C4-2B (cell line): ENCODE data around the gene PABPC1L2A.
"Not testable (repeated sequence)": the region's sequence is repeated elsewhere in the genome, so short reads cannot be mapped to it uniquely, and the experiment has no call there.

Experiments used
- H3K27ac ChIP-seq: fragments of 450-650 bp; 2 replicates; pipeline ENCODE4 v1.5.1; 2017
- ZFX ChIP-seq: fragments of 450-650 bp; IDR thresholded peaks from 2 replicates; pipeline ENCODE4 v1.6.1; 2017
- TF ChIP-seq, protein P1 (sequence below): fragments of 450-650 bp; conservative IDR thresholded peaks from 2 replicates; pipeline ENCODE4 v1.5.1; 2017; ENCODE audit warnings: mild to moderate bottlenecking

PABPC1L2A gene

DNA sequence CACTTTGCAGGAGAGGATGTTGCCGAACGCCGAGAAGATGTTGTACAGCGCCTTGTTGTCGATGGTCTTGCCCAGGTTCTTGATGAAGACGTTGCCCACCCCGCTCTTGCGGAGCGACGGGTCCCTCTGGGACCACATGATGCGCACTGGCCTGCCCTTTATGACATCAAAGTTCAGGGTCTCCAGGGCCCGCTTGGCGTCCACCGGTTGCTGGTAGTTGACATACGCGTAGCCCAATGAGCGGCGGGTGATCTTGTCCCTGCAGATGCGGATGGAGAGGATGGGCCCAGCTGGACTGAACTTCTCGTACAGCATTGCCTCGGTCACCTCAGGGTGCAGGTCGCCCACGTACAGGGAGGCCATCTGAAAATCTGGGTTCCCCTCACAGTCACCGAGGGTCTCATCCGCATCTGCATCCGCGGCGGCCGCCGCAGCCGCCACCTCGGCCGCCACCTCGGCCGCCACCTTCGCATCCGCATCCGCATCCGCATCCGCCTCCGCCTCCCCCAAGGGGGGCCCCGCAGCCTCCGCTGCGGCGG is at the start of gene PABPC1L2A:
PABPC1L2A (minus strand) TSS at position 489 of the 539 bp plus-strand sequence; CDS start at position 363, 126 bp downstream.
- H3K27ac ChIP-seq: not testable (repeated sequence)

DNA sequence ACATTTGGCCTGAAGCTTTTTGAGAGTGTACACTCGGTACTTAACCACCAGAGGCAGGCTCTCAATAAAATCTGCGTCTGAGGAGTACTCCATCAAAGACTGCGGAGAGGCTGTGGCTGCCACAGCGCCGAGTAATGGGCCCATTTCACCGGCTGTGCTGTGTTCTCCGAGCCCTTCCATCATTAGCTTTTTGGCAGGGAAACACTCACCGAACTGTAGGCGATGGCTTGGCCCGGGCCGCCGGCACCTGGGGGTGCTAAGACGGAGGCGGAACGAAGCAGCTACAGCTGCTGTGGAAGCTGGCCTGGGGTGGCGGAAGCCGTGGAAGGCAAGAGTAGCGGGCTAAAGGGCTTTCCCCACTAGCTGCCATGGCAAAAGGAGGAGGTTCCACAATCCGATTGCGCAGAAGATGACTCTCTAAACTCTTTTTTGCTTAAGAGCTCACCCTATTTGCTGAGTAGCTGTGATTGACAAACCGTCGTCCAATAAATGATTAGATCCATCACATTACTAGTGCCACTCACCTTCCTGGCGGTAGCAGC is 48.5 kb upstream of the PABPC1L2A start:
- no peak for TF ChIP-seq ZFX
- TF ChIP-seq, protein P1, sequence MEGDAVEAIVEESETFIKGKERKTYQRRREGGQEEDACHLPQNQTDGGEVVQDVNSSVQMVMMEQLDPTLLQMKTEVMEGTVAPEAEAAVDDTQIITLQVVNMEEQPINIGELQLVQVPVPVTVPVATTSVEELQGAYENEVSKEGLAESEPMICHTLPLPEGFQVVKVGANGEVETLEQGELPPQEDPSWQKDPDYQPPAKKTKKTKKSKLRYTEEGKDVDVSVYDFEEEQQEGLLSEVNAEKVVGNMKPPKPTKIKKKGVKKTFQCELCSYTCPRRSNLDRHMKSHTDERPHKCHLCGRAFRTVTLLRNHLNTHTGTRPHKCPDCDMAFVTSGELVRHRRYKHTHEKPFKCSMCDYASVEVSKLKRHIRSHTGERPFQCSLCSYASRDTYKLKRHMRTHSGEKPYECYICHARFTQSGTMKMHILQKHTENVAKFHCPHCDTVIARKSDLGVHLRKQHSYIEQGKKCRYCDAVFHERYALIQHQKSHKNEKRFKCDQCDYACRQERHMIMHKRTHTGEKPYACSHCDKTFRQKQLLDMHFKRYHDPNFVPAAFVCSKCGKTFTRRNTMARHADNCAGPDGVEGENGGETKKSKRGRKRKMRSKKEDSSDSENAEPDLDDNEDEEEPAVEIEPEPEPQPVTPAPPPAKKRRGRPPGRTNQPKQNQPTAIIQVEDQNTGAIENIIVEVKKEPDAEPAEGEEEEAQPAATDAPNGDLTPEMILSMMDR: peak; percentile 14; the same call in 1 of the 2 replicates
- H3K27ac ChIP-seq: no peak overlapping the region

DNA sequence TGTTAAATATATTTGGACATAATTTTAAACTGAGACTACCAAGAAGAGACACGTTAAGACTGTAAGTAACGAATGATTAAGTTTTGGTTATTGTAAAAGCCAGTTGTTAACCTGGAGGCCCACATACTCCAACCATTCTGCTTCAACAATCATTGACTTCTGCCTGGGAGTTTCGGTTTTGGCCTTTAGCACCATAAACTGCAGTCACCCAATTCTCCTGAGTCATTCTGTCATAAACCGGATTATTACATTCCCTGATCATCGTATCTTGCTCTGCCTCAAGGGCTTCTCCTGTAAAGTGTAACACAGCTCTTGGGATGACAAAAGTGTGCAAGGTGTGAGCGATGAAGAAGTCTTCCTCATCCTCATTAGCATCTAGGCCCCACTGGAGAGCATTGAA is 46.9 kb upstream of the PABPC1L2A start:
- no peak for TF ChIP-seq ZFX
- TF ChIP-seq, protein P1: no peak
- H3K27ac ChIP-seq: no peak overlapping the region

DNA sequence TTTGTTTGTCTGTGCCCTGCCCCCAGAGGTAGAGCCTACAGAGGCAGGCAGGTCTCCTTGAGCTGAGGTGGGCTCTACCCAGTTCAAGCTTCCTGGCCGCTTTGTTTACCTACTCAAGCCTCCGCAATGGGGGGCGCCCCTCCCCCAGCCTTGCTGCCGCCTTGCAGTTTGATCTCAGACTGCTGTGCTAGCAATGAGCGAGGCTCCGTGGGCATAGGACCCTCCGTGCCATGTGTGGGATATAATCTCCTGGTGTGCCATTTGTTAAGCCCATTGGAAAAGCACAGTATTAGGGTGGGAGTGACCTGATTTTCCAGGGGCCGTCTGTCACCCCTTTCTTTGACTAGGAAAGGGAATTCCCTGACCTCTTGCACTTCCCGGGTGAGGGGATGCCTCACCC is 20.2 kb upstream of the PABPC1L2A start:
- H3K27ac ChIP-seq: not testable (repeated sequence)

DNA sequence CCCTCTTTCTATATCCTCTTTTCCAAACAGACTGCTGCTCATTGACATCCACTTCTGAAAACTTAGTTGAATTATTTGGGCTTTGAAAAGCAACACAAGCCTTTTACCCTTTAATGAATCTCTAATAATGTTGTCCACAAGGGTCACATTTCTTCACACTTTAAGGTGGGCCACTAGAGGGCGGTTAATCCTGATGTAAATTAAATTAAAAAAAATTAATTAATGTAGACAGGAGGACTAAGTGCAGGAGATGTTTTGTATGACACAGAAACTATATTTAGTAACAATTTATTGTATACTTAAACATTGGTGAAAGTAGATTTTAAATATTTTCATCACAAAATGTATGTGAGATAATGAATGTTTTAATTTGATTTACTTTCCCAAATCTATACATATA is 7.5 kb upstream of the PABPC1L2A start:
- H3K27ac ChIP-seq: not testable (repeated sequence)
- TF ChIP-seq, protein P1: peak; percentile 58

DNA sequence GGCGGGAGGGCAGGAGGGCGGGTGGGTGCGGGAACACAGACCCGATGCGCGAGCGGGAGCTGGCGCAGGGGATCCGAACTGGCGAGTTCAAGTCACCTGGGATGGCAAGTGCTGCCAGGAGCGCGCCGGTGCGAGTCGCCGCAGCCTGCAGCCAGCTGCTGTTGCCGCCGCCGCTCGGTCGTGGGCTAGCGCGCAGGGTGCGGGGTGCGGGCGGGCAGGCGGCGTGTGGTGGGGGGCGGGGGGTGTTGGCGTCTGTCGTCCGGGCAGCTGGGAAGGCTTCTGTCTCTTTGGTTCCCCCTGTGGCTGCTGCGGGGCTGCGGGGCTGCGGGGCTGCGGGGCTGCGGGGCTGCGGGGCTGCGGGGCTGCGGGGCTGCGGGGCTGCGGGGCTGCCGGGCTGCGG is 572 bp upstream of the PABPC1L2A start:
- H3K27ac ChIP-seq: not testable (repeated sequence)

DNA sequence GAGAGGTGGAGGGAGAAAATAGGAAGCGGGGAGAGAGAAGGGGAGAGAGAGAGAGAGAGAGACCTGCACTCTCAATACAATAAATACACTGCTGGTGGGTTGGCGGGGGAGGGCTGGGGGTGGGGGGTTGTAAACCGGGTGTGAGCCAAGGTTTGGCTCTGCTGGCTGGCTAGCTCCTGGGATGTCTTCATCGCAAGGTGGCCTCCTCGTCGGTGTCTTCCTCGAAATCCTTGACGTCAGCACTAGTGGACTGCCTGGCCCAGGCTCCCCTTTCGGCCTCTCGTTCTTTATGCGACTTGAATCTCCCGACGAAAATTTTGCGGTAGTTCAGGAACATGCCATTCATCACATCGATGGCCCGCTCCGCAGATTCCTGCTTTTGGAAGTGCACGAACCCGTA is 715 bp downstream of the PABPC1L2A start:
- H3K27ac ChIP-seq: not testable (repeated sequence)

DNA sequence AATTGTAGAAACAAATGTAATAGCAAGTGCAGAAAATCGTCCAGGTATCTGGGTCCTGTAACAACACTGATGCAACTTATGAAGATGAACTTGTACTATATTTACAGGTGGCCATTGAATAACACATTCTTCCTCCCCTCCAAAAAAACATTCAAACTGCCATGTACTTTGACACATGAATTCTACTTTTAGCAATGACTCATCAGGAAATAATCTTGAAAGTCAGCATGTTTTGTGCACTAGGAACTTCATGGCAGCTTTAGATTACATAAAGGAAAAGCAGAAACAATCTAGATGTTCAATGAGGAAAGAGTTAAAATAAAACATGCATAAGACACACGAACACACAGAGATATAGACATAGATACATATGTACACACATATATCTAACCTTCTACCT is 2.5 kb downstream of the PABPC1L2A start:
- no peak overlapping the region for H3K27ac ChIP-seq
- no peak for TF ChIP-seq ZFX
- TF ChIP-seq, protein P1: no peak

DNA sequence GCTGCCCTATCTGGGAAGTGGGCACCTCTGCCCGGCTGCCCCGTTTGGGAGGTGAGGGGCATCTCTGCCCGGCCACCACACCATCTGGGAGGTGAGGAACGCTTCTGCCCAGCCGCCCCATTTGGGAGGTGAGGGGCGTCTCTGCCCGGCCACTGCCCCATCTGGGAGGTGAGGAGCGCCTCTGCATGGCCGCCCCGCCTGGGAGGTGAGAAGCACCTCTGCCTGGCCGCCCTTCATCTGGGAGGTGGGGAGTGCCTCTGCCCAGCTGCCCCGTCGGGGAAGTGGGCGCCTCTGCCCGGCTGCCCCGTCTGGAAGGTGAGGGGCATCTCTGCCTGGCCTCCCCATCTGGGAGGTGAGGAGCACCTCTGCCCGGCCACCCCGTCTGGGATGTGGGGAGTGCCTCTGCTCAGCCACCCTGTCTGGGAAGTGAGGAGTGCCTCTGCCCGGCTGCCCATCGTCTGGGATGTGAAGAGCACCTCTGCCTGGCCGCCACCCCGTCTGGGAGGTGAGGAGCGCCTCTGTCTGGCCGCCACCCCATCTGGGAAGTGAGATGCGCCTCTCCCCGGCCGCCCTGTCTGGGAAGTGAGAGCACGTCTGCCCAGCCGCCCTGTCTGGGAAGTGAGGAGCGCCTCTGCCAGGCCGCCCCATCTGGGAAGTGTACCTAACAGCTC is 9.8 kb downstream of the PABPC1L2A start:
- H3K27ac ChIP-seq: no peak overlapping the region
- TF ChIP-seq, protein P1: no peak
- no peak for TF ChIP-seq ZFX
